Activated CD4-positive, alpha-beta T cell treated with anti-CD3 and anti-CD28 coated beads for 36 hours (primary cell): ENCODE measurements around the gene EIF2D. TPM values are rescaled to one million over a fixed set of nuclear protein-coding genes. Genes with fewer than 3 reads are reported as not detected.

Experiments
- ATAC-seq: fragments of 200-7000 bp; cut with Tn5 transposase; one replicate; pipeline ENCODE4 v1.10.0; 2021; ENCODE audit warnings: mild to moderate bottlenecking, moderate library complexity
- CTCF ChIA-PET: fragments of 350-600 bp; sonication (Branson Sonifier 250); formaldehyde crosslinking; loops from one replicate; lab custom pipeline; 2021; ENCODE audit warnings: antibody characterized with exemption; lab: Charles Lee
- POLR2A ChIA-PET: fragments of 350-600 bp; sonication (Branson Sonifier 250); formaldehyde crosslinking; loops from one replicate; lab custom pipeline; 2021; ENCODE audit warnings: antibody characterized with exemption, inconsistent platforms; lab: Charles Lee
- DNase-seq: peaks from one replicate; pipeline ENCODE4 v3.0.0-alpha.2; 2020
- H3K27ac Mint-ChIP-seq: one replicate; pipeline ENCODE4 v1.8.0; 2021; ENCODE audit warnings: mixed read lengths
- H3K27me3 Mint-ChIP-seq: one replicate; pipeline ENCODE4 v1.8.0; 2021; ENCODE audit warnings: mixed read lengths
- H3K36me3 Mint-ChIP-seq: one replicate; pipeline ENCODE4 v1.8.0; 2021; ENCODE audit warnings: low read depth, mixed read lengths
- H3K4me1 Mint-ChIP-seq: one replicate; pipeline ENCODE4 v1.8.0; 2021; ENCODE audit warnings: mixed read lengths
- H3K4me3 Mint-ChIP-seq: one replicate; pipeline ENCODE4 v1.8.0; 2021; ENCODE audit warnings: mild to moderate bottlenecking, moderate library complexity, mixed read lengths
- H3K9me3 Mint-ChIP-seq: one replicate; pipeline ENCODE4 v1.8.0; 2021; ENCODE audit warnings: low read depth, mixed read lengths
- intact Hi-C, 2 experiments: fragments of 100-400 bp; cut with DNase I in 1 of 2; cut with micrococcal nuclease in 1 of 2; formaldehyde crosslinking; loops; one replicate each; pipeline versions ENCODE4 v1.14.2 to v1.15.1; 2022 to 2024; cut with DNase I, micrococcal nuclease
- total RNA-seq, 2 experiments: library from RNA; stranded (reverse); gene quantifications; one replicate each; pipeline ENCODE4 v1.2.3, GENCODE V29; 2021

EIF2D gene
- total RNA-seq, 2 experiments from 2014 or later: 91.2 to 100 TPM

GRCh38 chr1:206604861-206605260 is 7.4 kb downstream of the EIF2D start:
- POLR2A ChIA-PET: no interaction called here
- Mint-ChIP-seq H3K27me3 (no peaks in the 10 kb centered on the region), H3K36me3 (peaks cover 59% of the 10 kb centered on the region), H3K9me3 (no peaks in the 10 kb centered on the region), H3K4me3 (no peak overlapping the region), H3K27ac (no peak overlapping the region), H3K4me1 (peaks cover 27% of the 10 kb centered on the region)
- DNase-seq (no peak), ATAC-seq (no peak)
- intact Hi-C loops: no loop called here
- CTCF ChIA-PET: interaction anchor here (0.6 to 6.2 kb wide), 2 partner anchors 11 to 59 kb away, joined by 4 to 52 read pairs; no protein-coding TSS in a partner anchor

GRCh38 chr1:206600527-206600926 is 11.7 kb downstream of the EIF2D start:
- intact Hi-C loops: no loop called here
- no peak overlapping the region for H3K4me3 Mint-ChIP-seq

GRCh38 chr1:206596319-206596666 is 16.0 kb downstream of the EIF2D start:
- POLR2A ChIA-PET: no interaction called here
- intact Hi-C loops: no loop called here
- Mint-ChIP-seq H3K9me3 (no peaks in the 10 kb centered on the region), H3K27me3 (no peaks in the 10 kb centered on the region), H3K36me3 (peaks cover 72% of the 10 kb centered on the region), H3K4me3 (no peak overlapping the region), H3K27ac (peak overlapping the region; percentile 59), H3K4me1 (peaks cover 16% of the 10 kb centered on the region)
- DNase-seq (no peak), ATAC-seq (no peak)
- CTCF ChIA-PET: interaction anchor here (1.2 to 6.3 kb wide), 3 partner anchors 12 to 106 kb away, joined by 3 to 52 read pairs (median 4); no protein-coding TSS in a partner anchor

More at GRCh38 chr1:206600527-206600926, 11.7 kb downstream of the EIF2D start:
- Mint-ChIP-seq H3K9me3 (no peaks in the 10 kb centered on the region), H3K27me3 (no peaks in the 10 kb centered on the region), H3K27ac (no peak overlapping the region), H3K4me1 (no peaks in the 10 kb centered on the region), H3K36me3 (peaks cover 65% of the 10 kb centered on the region)
- ChIA-PET CTCF (interaction anchor here (1.0 to 2.0 kb wide), 3 partner anchors 9 to 58 kb away, joined by 3 to 8 read pairs (median 5); no protein-coding TSS in a partner anchor), POLR2A (no interaction called here)
- DNase-seq (no peak), ATAC-seq (no peak)

- Mint-ChIP-seq H3K9me3 (no peaks in the 10 kb centered on the region), H3K4me3 (no peak overlapping the region), H3K36me3 (peaks cover 72% of the 10 kb centered on the region), H3K27ac (peak overlapping the region; percentile 59), H3K4me1 (peaks cover 21% of the 10 kb centered on the region), H3K27me3 (no peaks in the 10 kb centered on the region)
- POLR2A ChIA-PET: no interaction called here
- no peak for DNase-seq
- CTCF ChIA-PET: interaction anchor here (0.7 to 6.3 kb wide), 5 partner anchors 12 to 105 kb away, joined by 3 to 52 read pairs (median 4); partner anchors contain the start of gene EIF2D
- ATAC-seq: no peak
- intact Hi-C loops: no loop called here
These were observed 16.5 kb downstream of the EIF2D start for GRCh38 chr1:206595581-206596318.

GRCh38 chr1:206593351-206593925 is 18.8 kb downstream of the EIF2D start:
- H3K27ac Mint-ChIP-seq: peak overlapping the region; percentile 90
- H3K4me3 Mint-ChIP-seq: no peak overlapping the region
- ATAC-seq: no peak
- no peaks in the 10 kb centered on the region for H3K9me3 Mint-ChIP-seq
- intact Hi-C loops: no loop called here
- POLR2A ChIA-PET: interaction anchor here (0.6 kb wide), 1 partner anchor 86 kb away, joined by 3 read pairs; the partner anchor contains the start of gene RASSF5
- no peaks in the 10 kb centered on the region for H3K27me3 Mint-ChIP-seq
- peaks cover 44% of the 10 kb centered on the region for H3K4me1 Mint-ChIP-seq
- peaks cover 70% of the 10 kb centered on the region for H3K36me3 Mint-ChIP-seq
- DNase-seq: no peak
- CTCF ChIA-PET: interaction anchor here (0.6 to 6.3 kb wide), 13 partner anchors 9 to 114 kb away, joined by 3 to 52 read pairs (median 4); partner anchors contain the start of gene DYRK3

GRCh38 chr1:206591696-206592095 is 20.6 kb downstream of the EIF2D start:
- ChIA-PET POLR2A (interaction anchor here (0.8 to 1.4 kb wide), 3 partner anchors 18 to 110 kb away, joined by 3 to 4 read pairs (median 3); no protein-coding TSS in a partner anchor), CTCF (interaction anchor here (0.8 to 6.3 kb wide), 17 partner anchors 8 to 321 kb away, joined by 3 to 52 read pairs (median 5); partner anchors contain the start of genes DYRK3, EIF2D, IKBKE and RASSF5)
- peaks cover 59% of the 10 kb centered on the region for H3K4me1 Mint-ChIP-seq
- intact Hi-C loops: loop anchor here (2.0 kb wide), 4 partner anchors 17 to 121 kb away; partner anchors contain the start of genes IKBKE (in 1 of the 2) and MAPKAPK2 (in 1 of the 2)
- ATAC-seq (no peak), DNase-seq (no peak)
- H3K27me3 Mint-ChIP-seq: no peaks in the 10 kb centered on the region
- no peaks in the 10 kb centered on the region for H3K9me3 Mint-ChIP-seq
- H3K36me3 Mint-ChIP-seq: peaks cover 75% of the 10 kb centered on the region
- no peak overlapping the region for H3K4me3 Mint-ChIP-seq
- H3K27ac Mint-ChIP-seq: peak overlapping the region; percentile 90

- Mint-ChIP-seq H3K9me3 (no peaks in the 10 kb centered on the region), H3K36me3 (peaks cover 78% of the 10 kb centered on the region), H3K4me3 (peak overlapping the region; percentile 59), H3K4me1 (peaks cover 63% of the 10 kb centered on the region), H3K27ac (peak overlapping the region; percentile 98), H3K27me3 (no peaks in the 10 kb centered on the region)
- DNase-seq (no peak), ATAC-seq (no peak)
- ChIA-PET POLR2A (interaction anchor here (0.8 to 1.4 kb wide), 2 partner anchors 19 to 109 kb away, joined by 3 to 4 read pairs; no protein-coding TSS in a partner anchor), CTCF (interaction anchor here (0.6 to 6.3 kb wide), 17 partner anchors 9 to 133 kb away, joined by 3 to 52 read pairs (median 5); partner anchors contain the start of genes DYRK3, EIF2D, IKBKE and RASSF5)
- intact Hi-C loops: loop anchor here (2.0 kb wide), 4 partner anchors 18 to 120 kb away; partner anchors contain the start of genes IKBKE (in 1 of the 2) and MAPKAPK2 (in 1 of the 2)
These were observed 21.0 kb downstream of the EIF2D start for GRCh38 chr1:206591226-206591625.

- H3K27me3 Mint-ChIP-seq: no peaks in the 10 kb centered on the region
- H3K27ac Mint-ChIP-seq: peak overlapping the region; percentile 98
- intact Hi-C loops: loop anchor here (1.0 to 2.0 kb wide), 12 partner anchors 10 to 119 kb away; partner anchors contain the start of genes DYRK3 (in 1 of the 2), EIF2D (in 1 of the 2), IKBKE (in 1 of the 2) and MAPKAPK2 (in 1 of the 2)
- peaks cover 65% of the 10 kb centered on the region for H3K4me1 Mint-ChIP-seq
- ChIA-PET POLR2A (no interaction called here), CTCF (interaction anchor here (0.7 to 27.5 kb wide), 5 partner anchors 10 to 101 kb away, joined by 4 to 621 read pairs (median 15); no protein-coding TSS in a partner anchor)
- DNase-seq: peak; percentile 81
- H3K36me3 Mint-ChIP-seq: peaks cover 75% of the 10 kb centered on the region
- no peaks in the 10 kb centered on the region for H3K9me3 Mint-ChIP-seq
- peak; percentile 94 for ATAC-seq
- peak overlapping the region; percentile 59 for H3K4me3 Mint-ChIP-seq
These were observed 22.1 kb downstream of the EIF2D start for GRCh38 chr1:206590025-206590758.

- Mint-ChIP-seq H3K27ac (peak overlapping the region; percentile 98), H3K36me3 (peaks cover 78% of the 10 kb centered on the region), H3K27me3 (no peaks in the 10 kb centered on the region), H3K4me1 (peaks cover 74% of the 10 kb centered on the region), H3K9me3 (no peaks in the 10 kb centered on the region), H3K4me3 (peak overlapping the region; percentile 34)
- intact Hi-C loops: no loop called here
- CTCF ChIA-PET: interaction anchor here (0.7 to 27.5 kb wide), 7 partner anchors 9 to 162 kb away, joined by 3 to 621 read pairs (median 4); partner anchors contain the start of gene IKBKE
- DNase-seq: no peak
- POLR2A ChIA-PET: interaction anchor here (0.8 to 1.0 kb wide), 3 partner anchors 9 to 50 kb away, joined by 3 to 5 read pairs (median 5); partner anchors contain the start of gene EIF2D
- ATAC-seq: no peak
These were observed 23.1 kb downstream of the EIF2D start for GRCh38 chr1:206589206-206589605.

- Mint-ChIP-seq H3K4me3 (peak overlapping the region; percentile 16), H3K4me1 (peaks cover 78% of the 10 kb centered on the region), H3K9me3 (no peaks in the 10 kb centered on the region), H3K27me3 (no peaks in the 10 kb centered on the region), H3K36me3 (peaks cover 82% of the 10 kb centered on the region), H3K27ac (peak overlapping the region; percentile 98)
- ChIA-PET POLR2A (interaction anchor here (0.8 to 2.3 kb wide), 4 partner anchors 8 to 49 kb away, joined by 3 to 8 read pairs (median 5); partner anchors contain the start of gene EIF2D), CTCF (interaction anchor here (0.9 to 27.5 kb wide), 9 partner anchors 8 to 161 kb away, joined by 3 to 621 read pairs (median 4); partner anchors contain the start of gene IKBKE)
- DNase-seq: no peak
- ATAC-seq: no peak
- intact Hi-C loops: no loop called here
These were observed 23.8 kb downstream of the EIF2D start for GRCh38 chr1:206588492-206588891.
